SK-N-SH treated with all-trans-retinoic acid at 6 μM for 48 hours (cell line): ENCODE data around the gene TAMM41.
"Not testable (repeated sequence)": the region's sequence is repeated elsewhere in the genome, so short reads cannot be mapped to it uniquely, and the experiment has no call there.

Experiments
- ATAC-seq: fragments of 200-7000 bp; cut with Tn5 transposase; 3 replicates; pipeline ENCODE4 v1.9.1; 2020; ENCODE audit warnings: mild to moderate bottlenecking, moderate library complexity
- CREB5 ChIP-seq: fragments of 250-450 bp; sonication (Bioruptor Pico); IDR thresholded peaks from 2 replicates; pipeline ENCODE4 v1.5.1; 2020; ENCODE audit warnings: low read depth, mild to moderate bottlenecking, moderate library complexity

The TAMM41 gene

DNA sequence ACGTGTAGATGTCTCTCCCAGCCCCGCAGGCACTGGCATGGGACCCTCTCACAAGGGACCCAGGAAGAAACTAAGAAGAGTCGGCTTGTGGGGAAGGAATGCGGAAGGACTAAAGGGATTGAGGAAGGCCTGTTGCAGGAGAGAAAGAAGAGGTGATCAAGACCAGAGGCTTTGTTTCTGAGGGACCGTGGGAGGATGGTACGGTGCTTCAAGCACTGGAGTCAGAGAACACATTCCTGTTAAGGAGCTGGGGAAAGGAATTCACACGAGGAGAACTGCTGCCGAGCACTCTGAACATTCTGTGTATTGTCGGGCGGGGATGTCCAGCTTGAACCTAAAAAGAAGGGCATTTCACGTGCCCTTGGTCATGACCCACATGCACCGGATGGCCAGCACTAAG, 91.4 kb downstream of the TAMM41 start (continued):
- no peak for TF ChIP-seq CREB5 (CRISPR knock-in tag)

DNA sequence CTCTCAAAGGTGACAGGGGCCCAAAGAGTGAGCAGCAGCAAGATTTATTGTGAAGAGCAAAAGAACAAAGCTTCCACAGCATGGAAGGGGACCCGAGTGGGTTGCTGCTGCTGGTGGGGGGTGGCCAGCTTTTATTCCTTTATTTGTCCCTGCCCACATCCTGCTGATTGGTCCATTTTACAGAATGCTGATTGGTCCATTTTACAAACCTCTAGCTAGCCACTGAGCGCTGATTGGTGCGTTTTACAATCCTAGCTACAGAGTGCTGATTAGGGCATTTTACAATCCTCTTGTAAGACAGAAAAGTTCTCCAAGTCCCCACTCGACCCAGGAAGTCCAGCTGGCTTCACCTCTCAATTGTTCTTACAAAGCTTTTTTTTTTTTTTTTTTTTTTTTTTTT, 94.4 kb downstream of the TAMM41 start:
- not testable (repeated sequence) for ATAC-seq

DNA sequence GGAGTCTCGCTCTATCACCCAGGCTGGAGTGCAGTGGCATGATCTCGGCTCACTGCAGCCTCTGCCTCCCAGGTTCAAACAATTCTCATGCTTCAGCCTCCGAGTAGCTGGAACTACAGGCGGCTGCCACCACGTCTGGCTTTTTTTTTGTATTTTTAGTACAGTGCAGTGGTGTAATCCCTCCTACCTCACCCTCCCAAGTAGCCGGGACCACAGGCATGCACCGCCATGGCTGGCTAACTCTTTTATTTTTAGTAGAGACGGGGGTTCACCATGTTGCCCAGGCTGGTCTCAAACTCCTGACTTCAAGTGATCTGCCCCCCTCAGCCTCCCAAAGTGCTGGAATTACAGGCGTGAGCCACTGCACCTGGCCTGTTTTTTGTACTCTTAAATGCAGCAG, 98.4 kb downstream of the TAMM41 start:
- not testable (repeated sequence) for ATAC-seq
